ENCODE data around the gene CLCN1.

DNA sequence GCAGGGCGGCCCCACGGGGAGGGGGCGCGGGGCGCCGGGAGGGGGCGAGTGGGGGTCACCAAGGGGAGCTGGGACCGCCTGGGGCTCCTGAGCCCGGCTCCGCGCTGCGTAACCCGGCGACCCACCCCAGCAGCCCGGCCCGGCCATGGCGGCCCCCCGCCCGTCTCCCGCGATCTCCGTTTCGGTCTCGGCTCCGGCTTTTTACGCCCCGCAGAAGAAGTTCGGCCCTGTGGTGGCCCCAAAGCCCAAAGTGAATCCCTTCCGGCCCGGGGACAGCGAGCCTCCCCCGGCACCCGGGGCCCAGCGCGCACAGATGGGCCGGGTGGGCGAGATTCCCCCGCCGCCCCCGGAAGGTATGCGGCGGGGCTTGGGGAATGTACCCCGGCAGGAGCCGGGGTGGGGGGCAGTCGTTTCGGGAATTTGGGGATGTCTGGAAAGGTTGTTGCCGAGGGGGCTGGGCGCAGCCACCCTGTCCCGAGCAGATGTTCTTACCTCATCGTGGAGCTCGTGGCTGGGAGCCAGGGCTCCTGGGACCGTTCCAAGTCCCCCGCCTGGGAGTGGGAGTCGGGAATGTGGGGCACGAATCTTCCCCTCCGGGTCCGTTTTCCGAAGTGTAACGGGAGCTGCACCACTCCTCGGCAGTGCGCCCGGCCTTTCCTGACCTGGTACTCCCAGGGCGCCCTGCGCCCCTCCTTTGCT, 65.7 kb downstream of the CLCN1 start:
- TF ChIP-seq, protein P1, sequence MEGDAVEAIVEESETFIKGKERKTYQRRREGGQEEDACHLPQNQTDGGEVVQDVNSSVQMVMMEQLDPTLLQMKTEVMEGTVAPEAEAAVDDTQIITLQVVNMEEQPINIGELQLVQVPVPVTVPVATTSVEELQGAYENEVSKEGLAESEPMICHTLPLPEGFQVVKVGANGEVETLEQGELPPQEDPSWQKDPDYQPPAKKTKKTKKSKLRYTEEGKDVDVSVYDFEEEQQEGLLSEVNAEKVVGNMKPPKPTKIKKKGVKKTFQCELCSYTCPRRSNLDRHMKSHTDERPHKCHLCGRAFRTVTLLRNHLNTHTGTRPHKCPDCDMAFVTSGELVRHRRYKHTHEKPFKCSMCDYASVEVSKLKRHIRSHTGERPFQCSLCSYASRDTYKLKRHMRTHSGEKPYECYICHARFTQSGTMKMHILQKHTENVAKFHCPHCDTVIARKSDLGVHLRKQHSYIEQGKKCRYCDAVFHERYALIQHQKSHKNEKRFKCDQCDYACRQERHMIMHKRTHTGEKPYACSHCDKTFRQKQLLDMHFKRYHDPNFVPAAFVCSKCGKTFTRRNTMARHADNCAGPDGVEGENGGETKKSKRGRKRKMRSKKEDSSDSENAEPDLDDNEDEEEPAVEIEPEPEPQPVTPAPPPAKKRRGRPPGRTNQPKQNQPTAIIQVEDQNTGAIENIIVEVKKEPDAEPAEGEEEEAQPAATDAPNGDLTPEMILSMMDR (IDR thresholded peaks at IDR 0.05 in 2 of 3, conservative IDR thresholded peaks at IDR 0.05 in 1 of 3; ENCODE audit: control insufficient read depth in 2 of 3, extremely low read depth in 1 of 3, insufficient read depth in 1 of 3, low read depth in 3 of 3, low read length in 3 of 3): no peak
- TF ChIP-seq SP1 (IDR thresholded peaks at IDR 0.05; ENCODE audit: low read depth, low read length): no peak
- TF ChIP-seq POLR2A (IDR thresholded peaks at IDR 0.05; ENCODE audit: low read depth, low read length): no peak
- TF ChIP-seq SIN3A (IDR thresholded peaks at IDR 0.05; ENCODE audit: low read depth, low read length): no peak
- no peak for TF ChIP-seq TCF3 (IDR thresholded peaks at IDR 0.05; ENCODE audit: borderline replicate concordance, insufficient read depth, low read depth, low read length)
- no peak for TF ChIP-seq BCLAF1 (IDR thresholded peaks at IDR 0.05)
- no peak for TF ChIP-seq ZNF274 (IDR thresholded peaks at IDR 0.05; ENCODE audit: insufficient read depth, insufficient read length)
- TF ChIP-seq BACH1 (IDR thresholded peaks at IDR 0.05; ENCODE audit: borderline replicate concordance): no peak
- TF ChIP-seq TBL1XR1 (IDR thresholded peaks at IDR 0.05; ENCODE audit: low read depth, low read length): no peak
- no peak for TF ChIP-seq ESRRA (IDR thresholded peaks at IDR 0.05; ENCODE audit: low read length)
- no peak for TF ChIP-seq MYB (IDR thresholded peaks at IDR 0.05; ENCODE audit: borderline replicate concordance, low read depth, low read length)
- TF ChIP-seq SREBF2 (IDR thresholded peaks at IDR 0.05; ENCODE audit: low read length): no peak
- TF ChIP-seq WRNIP1 (IDR thresholded peaks at IDR 0.05; ENCODE audit: borderline replicate concordance, low read depth, low read length): no peak
